Measurements from ENCODE around the gene PDLIM4. TPM values are rescaled to one million over a fixed set of nuclear protein-coding genes. Genes with fewer than 3 reads are reported as not detected.

The PDLIM4 gene
- total RNA-seq, 1 donor from 2014 or later: 77.6 TPM

DNA sequence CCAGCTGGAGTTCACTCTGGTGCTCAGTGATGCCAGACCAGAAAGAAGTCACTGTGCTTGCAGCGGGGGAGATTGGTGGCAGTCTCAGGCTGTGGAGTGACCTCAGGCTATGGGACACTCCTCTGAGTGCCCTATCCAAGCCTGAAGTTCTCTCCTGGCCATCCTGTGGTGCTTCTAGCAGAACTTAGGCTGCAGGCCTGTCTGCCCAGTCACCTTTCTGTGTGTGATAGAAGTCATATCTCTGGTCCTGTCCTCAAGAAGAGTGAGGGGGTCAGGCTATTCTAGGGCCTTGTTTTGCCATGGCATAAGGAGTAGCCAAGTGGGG lies 9.3 kb downstream of the PDLIM4 start:
- DNase-seq (ENCODE audit: low read depth, low spot score): no peak

DNA sequence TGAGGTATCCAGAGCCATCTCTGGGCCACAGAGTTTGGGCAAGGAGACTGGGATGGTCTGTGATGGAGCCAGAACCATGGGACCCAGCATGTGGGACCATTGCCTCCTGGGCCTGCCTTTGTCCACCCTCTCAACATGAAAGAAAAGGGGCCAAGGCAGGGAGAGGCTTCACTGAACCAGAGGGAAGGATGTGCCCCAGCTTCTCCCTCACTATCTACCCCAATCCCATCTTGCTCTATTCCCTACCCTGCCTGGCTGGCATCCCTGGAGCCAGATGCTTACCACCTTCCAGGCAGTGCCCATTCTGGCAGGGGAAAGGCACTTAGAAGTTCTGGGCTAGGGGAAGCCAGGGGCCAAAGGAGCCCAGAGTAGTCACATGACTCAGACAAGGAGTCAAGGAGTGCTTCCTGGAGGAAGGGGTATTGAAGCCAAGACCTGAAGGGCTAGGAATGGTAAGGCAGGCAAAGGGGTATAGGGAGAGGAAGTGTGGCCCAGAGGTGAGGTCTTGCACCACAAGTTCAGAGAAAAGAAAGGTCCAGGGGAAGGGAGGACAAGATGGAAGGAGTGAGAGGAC lies 9.8 kb downstream of the PDLIM4 start:
- DNase-seq (ENCODE audit: low read depth, low spot score): no peak

DNA sequence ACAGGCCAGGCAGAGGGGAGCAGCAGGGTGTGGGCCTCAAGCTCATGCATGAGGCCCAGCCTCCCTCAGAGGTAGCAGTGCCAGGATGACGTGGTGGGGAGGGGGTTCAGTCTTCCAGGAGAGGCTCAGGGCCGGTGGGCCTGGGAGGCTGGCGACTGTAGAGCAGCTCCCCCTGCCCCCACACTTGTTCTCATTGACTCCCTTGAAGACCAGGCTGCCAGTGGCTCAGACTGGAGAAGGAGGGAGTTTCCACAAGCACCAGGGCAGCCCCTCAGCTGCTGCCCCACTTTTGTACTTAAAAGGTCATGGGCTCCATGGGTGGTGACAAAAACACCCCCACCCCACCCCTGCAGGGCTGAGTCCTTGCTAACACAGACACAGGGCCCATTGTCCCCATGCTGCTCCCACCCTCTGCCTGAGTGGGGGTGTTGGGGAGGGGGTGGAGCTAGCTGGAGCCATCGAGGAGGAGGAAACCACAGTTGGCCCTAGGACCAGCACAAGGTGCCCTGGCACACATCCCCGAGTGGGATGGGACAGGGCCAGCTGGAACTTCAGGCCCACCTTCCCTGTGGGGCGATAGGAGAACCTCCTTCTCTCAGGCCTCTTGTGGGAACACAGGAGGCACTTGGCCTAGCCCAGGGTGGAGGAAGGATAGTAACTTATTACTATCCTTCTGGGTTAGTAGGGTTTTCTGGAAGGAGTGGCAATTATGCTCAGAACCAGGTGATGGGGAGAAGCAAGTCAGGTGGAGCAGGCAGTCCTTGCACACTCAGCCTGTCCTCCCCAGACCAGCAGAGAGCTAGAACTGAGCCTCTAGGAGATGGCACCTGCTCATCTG lies 10.7 kb downstream of the PDLIM4 start:
- DNase-seq (ENCODE audit: low read depth, low spot score): no peak

DNA sequence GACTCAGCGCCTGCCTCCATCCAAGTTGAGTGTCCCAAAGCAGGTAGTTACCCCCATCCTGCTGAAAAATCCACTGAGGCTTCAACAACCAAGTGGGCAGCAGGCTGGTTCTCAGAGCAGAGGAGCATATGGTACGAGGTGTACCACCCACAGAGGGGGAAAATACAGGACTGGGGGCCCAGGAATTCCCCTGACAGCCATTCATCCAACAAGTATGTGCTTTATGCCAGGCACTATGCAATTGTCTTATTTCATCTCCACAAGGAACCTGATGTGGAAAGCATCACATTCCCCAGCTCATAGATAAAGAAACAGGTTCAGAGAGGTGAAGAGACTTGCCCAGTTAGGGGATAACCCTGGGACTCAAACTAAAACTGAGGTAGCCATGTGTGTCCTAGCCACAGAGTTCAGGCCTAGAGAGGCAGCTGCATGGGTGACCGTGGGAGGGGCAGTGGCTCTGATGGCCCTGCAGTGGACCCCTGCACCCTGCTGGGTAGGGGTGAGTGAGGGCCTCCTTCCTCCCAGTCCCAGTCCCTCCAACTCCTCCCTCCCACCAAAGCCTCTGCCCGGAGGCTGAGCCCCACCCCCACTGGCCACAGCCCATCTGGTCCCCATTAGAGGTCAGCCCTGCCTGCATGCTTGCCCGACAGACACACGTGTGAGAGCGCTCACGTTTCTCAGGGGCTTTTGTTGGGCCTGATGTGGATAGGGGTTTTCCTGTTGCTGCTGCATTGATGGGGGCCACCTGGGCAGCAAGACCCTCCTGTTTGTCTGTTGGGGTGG lies 11.5 kb downstream of the PDLIM4 start:
- no peak for DNase-seq (ENCODE audit: low read depth, low spot score)

DNA sequence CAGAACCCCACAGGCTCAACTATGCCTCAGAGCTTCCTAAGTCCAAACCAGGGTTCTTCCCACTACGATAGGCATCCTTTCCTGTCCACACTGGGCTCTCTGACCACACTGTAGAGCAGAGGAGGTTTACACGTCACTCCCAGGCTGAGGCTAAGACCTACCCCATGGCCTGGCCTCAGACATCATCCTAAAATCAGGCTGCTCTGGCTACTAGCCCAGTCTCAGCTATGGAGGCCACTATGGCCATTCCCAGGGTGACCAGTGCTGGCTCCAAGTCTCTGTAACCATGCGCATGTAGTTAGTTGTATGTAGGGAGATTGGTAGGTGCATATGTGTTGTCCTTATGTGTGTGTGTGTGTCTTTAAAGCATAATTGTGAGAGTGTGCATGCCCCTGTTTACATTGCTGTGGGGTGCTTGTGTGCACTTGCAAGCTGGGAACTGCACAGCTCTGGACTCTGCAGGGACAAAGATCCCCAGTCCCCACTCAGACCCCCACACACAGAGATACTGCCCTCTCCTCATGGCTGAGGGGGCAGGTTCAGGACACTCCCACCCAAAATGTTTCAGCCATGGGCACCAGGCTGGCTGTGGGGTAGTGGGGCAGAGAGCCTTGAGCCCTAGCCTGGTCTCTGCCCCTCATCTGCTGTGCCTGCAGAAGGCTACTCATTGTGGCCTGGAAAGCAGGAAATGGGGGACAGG lies 12.3 kb downstream of the PDLIM4 start:
- no peak for DNase-seq (ENCODE audit: low read depth, low spot score)

DNA sequence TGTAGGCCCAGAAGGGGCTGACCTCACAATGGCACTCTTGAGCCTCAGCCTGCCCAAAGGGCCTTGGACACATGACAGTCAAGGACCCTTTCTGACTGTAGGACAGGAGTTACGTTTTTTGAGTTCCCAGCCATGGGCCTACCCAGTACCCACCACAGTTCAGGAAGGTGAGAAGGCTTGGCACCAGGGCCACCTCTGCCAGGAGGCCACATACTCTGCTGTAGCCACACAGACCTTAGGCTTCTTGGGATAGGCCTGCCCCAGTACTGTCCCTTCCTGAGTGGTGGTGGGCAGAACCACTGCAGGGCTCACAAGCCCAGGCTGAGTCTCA lies 12.8 kb downstream of the PDLIM4 start:
- no peak for DNase-seq (ENCODE audit: low read depth, low spot score)

DNA sequence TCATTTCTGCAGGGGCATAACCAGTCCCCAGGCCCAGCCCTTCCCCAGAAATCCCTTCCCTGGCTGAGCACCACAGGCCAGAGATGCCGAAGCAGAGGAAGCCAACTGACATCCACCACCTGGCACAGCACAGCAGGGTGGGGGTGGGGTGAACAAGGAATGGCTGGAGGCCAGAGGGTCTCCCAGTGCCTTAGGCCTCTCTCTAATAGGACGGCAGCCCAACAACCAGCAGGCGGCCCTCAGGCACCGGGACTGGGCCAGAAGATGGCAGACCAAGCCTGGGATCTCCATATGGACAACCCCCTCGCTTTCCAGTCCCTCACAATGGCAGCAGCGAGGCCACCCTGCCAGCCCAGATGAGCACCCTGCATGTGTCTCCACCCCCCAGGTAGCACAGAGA lies 13.2 kb downstream of the PDLIM4 start:
- no peak for DNase-seq (ENCODE audit: low read depth, low spot score)

DNA sequence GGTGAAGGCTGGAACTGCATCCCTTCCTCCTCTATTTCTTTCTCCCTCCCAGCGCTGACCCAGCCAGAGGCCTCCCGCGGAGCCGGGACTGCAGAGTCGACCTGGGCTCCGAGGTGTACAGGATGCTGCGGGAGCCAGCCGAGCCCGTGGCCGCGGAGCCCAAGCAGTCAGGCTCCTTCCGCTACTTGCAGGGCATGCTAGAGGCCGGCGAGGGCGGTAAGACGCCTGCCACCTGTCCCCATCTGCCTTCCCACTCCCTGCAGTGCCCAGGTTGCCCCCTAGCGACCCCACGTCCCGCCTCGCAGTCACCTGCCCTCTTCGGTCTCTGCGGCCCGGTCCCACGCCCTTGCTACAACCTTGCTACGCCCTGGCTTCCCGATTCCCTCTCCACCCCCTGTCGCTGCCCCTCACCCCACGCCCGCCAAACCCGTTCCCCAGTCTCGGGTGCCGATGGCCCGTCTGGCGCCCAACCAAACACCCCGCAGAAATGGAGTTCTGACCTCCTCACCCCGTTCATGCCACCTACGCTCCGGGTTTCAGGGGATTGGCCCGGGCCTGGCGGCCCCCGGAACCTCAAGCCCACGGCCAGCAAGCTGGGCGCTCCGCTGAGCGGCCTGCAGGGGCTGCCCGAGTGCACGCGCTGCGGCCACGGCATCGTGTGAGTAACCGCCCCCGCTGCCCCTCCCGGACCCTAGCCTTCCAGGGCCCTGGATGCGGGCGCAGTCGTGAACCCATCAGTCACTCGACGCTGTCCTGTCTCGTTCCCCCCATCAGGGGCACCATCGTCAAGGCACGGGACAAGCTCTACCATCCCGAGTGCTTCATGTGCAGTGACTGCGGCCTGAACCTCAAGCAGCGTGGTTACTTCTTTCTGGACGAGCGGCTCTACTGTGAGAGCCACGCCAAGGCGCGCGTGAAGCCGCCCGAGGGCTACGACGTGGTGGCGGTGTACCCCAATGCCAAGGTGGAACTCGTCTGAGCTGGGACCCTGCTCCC lies 14.1 kb downstream of the PDLIM4 start:
- DNase-seq (ENCODE audit: low read depth, low spot score): no peak

DNA sequence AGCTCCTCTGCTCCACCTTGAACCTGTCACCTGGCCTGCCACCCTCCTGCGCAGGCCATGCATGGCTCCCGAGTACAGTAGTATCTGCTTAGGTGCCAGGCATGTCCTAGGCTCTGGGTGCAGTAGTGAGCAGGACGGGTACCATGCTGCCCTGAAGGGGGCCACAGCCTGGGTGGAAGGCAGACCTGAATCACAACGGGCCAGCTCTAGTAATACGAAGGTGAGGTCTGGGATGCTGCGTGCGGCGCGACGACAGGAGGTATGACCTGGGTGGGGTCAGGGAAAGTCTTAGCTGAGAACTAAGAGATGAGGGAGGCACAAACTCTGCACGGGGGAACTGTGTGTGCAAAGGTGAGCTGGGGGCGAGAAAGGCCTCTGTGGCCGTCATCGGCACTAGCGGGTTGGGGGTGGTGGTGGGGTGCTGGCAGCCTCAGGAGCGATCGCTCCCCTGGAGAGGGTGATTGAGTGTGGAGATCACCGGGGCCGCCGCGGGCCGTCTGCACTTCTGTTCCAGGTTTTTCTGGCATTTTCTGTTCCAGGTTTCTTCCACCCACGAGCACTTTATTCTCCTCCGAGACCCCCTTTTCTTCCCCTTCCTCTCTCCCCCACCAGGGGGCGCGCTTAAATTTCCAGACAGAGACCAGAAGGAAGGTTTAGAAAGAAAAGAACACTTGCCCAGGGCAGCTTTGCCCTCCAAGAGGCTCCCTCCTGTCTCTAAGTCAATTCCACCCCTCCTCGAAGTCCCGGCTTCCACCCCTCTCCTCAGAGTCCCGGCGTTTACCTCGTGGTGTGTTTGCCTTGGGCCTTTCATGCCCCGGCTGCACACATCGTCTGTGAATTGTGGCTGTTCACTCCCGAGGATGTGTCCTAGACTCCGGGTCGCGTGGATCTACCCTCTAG lies 15.1 kb downstream of the PDLIM4 start:
- DNase-seq (ENCODE audit: low read depth, low spot score): no peak

DNA sequence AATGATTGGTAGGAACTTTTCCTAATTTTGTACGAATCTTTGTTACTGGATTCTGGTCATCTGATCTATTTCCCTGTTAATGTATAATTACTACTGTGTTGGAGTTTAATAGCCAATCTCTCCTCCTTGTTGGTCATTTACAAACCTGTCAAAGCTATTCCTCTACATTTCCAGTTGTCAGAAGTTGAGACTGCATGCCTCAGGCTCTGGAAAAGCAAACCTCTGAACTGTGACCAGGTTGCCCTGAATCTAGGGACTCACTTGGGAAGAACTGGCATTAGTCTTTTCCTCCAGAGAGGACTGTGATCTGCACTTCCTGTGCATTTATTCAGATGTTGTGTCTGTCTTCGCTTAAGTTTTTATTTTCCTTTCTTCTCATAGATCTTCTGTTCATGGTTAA lies 16.1 kb downstream of the PDLIM4 start:
- DNase-seq (ENCODE audit: low read depth, low spot score): no peak

DNA sequence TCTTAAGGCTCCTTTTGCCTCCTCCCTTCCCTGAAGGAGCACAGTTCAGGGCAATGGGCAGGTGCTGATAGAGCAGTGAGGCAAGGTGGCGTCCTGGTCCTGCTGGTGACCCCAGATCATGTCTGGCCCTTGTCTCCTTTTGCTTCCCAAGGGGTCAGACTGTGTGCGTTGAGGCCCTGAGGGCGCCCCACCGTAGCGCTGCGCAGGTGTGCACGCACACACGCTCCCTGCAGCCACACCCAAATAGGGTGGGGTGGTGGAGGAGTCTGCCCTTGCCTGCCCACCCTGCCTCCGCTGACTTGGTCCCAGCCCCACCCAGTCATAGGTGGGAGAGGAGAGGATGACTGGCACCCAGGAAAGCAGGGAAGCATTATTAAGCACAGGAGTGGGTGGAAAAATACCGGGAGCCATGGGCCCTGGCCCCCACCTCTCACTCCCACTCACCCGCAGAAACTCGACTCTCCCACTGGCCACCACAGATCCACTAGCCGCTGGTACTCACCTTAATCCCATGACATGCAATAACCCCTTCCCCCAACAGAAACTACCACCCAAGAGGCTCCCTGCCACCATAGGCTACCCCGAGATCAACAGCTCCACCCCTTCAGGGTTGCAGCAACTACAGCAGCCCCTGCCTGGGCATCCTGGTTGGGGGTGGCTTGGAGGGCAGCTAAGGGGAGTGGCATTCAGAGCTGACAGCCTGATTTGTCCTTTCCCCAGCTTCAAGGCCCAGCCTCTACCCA lies 16.7 kb downstream of the PDLIM4 start:
- no peak for DNase-seq (ENCODE audit: low read depth, low spot score)

DNA sequence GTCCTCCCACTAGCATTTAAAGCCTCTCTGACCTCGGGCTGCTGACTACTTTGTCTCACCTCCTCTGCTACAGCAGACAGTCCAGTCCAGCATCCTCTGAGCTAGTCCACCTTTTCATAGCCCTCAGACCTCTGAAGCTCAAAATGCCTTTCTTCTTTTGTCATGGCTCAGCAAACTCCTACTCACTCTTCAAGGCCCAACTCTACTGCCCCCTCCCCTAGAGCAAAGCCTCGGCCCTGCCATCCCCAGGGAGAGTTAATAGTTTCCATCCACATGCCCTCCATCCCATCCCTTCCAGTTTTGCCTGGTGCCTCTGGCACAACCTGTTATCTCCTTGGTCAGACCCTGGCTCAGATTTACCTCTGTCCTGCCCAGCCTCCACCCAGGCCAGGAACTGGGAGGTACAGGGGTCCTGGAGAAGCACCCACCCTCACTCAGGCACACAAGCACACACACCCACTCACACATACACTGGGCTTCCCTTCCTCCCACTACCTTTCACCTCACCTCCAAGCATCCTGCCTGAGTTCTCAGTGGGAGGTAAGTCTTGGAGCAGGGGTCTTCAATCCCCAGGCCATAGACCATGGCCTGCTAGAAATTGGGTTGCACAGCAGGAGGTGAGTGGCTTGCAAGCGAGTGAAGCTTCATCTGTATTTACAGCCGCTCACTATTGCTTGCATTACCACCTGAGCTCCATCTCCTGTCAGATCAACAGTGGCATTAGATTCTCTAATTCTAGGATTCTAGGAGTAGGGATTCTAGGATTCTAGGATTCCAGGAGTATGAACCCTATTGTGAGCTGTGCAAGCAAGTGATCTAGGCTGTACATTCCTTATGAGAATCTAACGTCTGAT lies 18.1 kb downstream of the PDLIM4 start:
- no peak for DNase-seq (ENCODE audit: low read depth, low spot score)

DNA sequence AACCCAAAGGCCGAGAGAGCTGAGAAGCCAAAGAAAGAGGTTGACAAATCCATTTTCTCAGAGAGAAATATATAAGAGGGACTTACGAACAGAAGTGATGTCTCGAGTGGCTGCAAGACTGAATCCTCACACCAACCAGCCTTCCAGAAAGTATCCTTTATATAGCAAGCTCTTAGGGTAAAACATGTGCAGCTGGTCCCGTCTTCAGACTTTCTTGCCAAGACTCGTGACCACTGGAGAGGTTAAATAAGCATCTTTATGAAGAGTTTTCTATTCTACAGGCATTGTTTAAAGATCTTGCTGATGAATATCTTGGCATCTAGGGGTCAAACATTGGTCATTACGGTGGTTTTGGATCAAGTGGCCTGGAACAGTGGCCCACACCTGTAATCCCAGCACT lies 19.8 kb downstream of the PDLIM4 start:
- DNase-seq (ENCODE audit: low read depth, low spot score): no peak

DNA sequence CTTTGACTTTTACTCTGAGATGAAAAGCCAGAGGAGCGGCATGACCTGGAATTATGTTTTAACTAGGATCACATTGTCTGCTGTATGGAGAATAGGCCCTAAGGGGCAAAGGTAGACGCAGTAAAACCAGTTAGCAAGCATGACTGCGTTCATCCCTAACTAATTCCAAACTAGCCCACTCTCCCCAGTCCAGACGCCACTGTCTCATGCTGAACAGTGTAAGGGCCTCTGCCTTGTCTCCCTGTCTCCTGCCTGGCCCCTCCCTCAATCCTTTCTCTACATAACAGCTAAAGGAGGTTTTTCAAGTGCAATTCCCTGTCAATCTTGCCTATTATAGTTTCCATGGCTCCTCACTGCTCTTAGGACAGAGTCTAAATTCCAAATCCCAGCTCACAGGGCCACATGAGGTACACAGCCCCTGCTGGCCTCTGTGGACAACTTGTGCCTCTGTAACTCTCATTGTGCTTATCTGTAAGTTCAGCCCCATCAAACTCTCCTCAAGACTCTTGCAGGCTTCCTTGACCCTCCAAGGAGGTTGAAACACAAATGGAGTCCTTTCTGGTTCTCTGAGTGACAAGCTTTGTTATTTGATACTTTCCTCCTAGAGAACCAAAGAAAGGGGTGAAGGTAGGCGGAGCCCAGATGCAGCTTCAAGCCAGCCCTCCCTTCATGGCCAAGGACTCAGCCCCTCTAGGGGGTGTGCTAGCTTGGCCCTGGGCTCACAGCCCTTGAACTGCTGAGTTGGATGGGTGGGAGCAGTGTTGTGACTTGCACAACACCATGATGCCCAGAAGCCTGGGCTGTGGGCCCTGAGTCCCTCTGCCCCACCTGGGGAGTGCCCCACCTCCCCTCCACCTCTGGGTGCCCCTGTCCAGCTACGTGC lies 20.7 kb downstream of the PDLIM4 start:
- no peak for DNase-seq (ENCODE audit: low read depth, low spot score)

DNA sequence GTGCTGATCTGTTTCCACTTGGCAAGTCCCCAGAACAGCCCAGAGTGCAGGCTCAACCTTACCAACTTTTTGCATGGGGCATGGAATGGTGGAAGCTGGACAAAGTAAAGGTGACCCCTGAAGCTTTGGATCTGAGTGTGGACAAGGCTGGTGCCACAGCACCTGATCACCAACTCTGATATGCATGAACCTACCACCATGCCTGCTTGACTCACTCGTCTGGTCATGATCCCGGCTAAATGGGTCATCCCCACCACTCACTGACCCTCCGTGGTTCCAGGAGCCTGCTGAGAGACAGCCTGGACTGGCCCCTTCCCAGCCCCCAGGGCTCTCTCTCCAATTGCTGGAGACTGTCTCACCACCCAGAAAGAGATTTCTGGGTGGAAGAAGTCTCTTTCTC lies 22.3 kb downstream of the PDLIM4 start:
- DNase-seq (ENCODE audit: low read depth, low spot score): no peak

DNA sequence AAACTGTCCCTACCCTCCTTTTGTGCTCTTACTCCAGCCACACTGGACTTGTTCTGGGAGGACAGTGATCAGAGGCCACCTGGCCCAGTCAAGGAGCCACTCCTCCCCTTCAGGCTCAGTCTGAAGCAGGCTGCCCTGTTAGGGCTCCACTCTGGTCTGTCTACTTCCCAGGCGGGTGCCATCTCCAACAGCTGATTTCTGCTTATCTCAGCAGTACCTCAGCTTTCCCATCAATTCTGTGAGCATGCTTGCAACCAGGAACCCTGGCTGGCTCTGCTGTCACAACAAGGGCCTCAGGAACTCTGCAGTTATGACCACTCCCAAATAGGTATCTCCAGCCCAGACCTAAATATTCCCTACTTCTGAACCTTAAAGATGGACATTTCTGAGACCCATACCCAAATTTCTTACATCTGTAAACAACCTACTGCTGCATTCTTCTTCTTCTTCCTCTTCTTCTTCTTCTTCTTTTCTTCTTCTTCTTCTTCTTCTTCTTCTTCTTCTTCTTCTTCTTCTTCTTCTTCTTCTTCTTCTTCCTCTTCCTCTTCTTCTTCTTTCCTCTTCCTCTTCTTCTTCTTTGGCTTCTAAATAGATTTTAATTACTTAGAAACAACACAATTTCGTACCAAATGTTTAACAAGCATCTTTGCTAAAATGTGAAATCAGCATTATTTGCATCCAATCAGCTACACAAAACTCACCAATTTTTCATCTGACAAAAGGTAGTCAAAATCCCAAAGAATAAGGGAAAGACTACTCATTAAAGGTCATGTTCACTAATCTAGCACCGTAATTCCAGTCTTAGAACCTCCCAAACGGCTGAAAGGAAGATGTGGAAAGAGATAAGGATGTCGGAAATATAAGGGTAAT lies 23.1 kb downstream of the PDLIM4 start:
- no peak for DNase-seq (ENCODE audit: low read depth, low spot score)

Measured in pulmonary artery endothelial cell (primary cell).